SK-N-SH treated with all-trans-retinoic acid at 6 μM for 48 hours (cell line): Measurements from ENCODE around the gene PHYHD1.

Experiments used
- ARNTL ChIP-seq: fragments of 450-650 bp; formaldehyde crosslinking; IDR thresholded peaks from 2 replicates; pipeline ENCODE4 v1.5.0; 2020; ENCODE audit warnings: low read depth, mild to moderate bottlenecking, moderate library complexity, borderline replicate concordance
- BACH2 ChIP-seq: fragments of 250-450 bp; sonication (Bioruptor Pico); IDR thresholded peaks from 2 replicates; pipeline ENCODE4 v1.9.0; 2021; ENCODE audit warnings: mild to moderate bottlenecking, borderline replicate concordance
- CSDC2 ChIP-seq: fragments of 250-450 bp; sonication (Bioruptor Pico); IDR thresholded peaks from 2 replicates; pipeline ENCODE4 v1.5.0; 2020; ENCODE audit warnings: mild to moderate bottlenecking, moderate library complexity
- GLIS3 ChIP-seq: fragments of 250-450 bp; sonication (Bioruptor Pico); IDR thresholded peaks from 2 replicates; pipeline ENCODE4 v1.5.0; 2020; ENCODE audit warnings: mild to moderate bottlenecking, moderate library complexity
- OSR1 ChIP-seq: fragments of 250-450 bp; sonication (Bioruptor Pico); IDR thresholded peaks from 2 replicates; pipeline ENCODE4 v1.8.0; 2022; ENCODE audit warnings: moderate library complexity, mild to moderate bottlenecking, inconsistent platforms
- PPARA ChIP-seq: fragments of 250-450 bp; sonication (Bioruptor Pico); IDR thresholded peaks from 2 replicates; pipeline ENCODE4 v1.5.0; 2020; ENCODE audit warnings: mild to moderate bottlenecking, borderline replicate concordance
- RARB ChIP-seq: fragments of 250-450 bp; sonication (Bioruptor Pico); IDR thresholded peaks from 2 replicates; pipeline ENCODE4 v1.8.0; 2021; ENCODE audit warnings: mild to moderate bottlenecking, moderate library complexity
- SNAI2 ChIP-seq: fragments of 250-450 bp; sonication (Bioruptor Pico); IDR thresholded peaks from 2 replicates; pipeline ENCODE4 v1.5.0; 2020; ENCODE audit warnings: mild to moderate bottlenecking, moderate library complexity
- TOX ChIP-seq: fragments of 250-450 bp; sonication (Bioruptor Pico); IDR thresholded peaks from 2 replicates; pipeline ENCODE4 v1.8.0; 2021; ENCODE audit warnings: mild to moderate bottlenecking, moderate library complexity, borderline replicate concordance
- TSHZ2 ChIP-seq: fragments of 250-450 bp; sonication (Bioruptor Pico); IDR thresholded peaks from 2 replicates; pipeline ENCODE4 v1.5.0; 2020; ENCODE audit warnings: mild to moderate bottlenecking, moderate library complexity
- ZFP3 ChIP-seq: fragments of 250-450 bp; sonication (Bioruptor Pico); IDR thresholded peaks from 2 replicates; pipeline ENCODE4 v1.5.0; 2020; ENCODE audit warnings: mild to moderate bottlenecking, moderate library complexity
- ZFP30 ChIP-seq: fragments of 450-650 bp; formaldehyde crosslinking; IDR thresholded peaks from 2 replicates; pipeline ENCODE4 v1.5.0; 2022; ENCODE audit warnings: mild to moderate bottlenecking, moderate library complexity
- TF ChIP-seq, protein P1 (sequence below): fragments of 250-450 bp; sonication (Bioruptor Pico); IDR thresholded peaks from 2 replicates; pipeline ENCODE4 v1.5.1; 2021; ENCODE audit warnings: mild to moderate bottlenecking, moderate library complexity
- TF ChIP-seq, protein P2 (sequence below): fragments of 250-450 bp; sonication (Bioruptor Pico); IDR thresholded peaks from 2 replicates; pipeline ENCODE4 v1.8.0; 2020; ENCODE audit warnings: mild to moderate bottlenecking, moderate library complexity, borderline replicate concordance

DNA sequence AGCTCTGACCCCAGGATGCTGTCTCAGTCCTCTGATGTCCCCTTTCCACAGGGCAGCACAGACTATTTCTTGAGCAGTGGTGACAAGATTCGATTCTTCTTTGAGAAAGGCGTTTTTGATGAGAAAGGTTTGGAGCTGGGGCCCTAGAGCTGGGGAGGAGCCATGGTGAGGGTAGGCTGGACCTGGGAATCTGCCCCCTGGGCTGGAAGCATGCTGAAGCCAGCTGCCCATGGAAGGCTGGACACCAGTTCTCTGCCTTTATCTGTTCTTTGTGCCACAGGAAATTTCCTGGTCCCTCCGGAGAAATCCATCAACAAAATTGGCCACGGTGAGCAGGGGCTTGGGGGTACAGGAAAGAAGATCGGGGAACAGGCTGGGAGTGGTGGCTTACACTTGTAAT is 12.9 kb downstream of the PHYHD1 start:
- no peak for TF ChIP-seq TOX (CRISPR knock-in tag)
- TF ChIP-seq CSDC2 = no peak
- no peak for TF ChIP-seq RARB
- TF ChIP-seq ZFP3 (CRISPR knock-in tag) = no peak
- no peak for TF ChIP-seq TSHZ2
- TF ChIP-seq GLIS3 (CRISPR knock-in tag) = no peak
- TF ChIP-seq ZFP30 = no peak
- TF ChIP-seq BACH2 (CRISPR knock-in tag) = no peak
- TF ChIP-seq PPARA (CRISPR knock-in tag) = no peak
- TF ChIP-seq SNAI2 = no peak
- TF ChIP-seq OSR1 (CRISPR knock-in tag) = no peak
- TF ChIP-seq, protein P1, sequence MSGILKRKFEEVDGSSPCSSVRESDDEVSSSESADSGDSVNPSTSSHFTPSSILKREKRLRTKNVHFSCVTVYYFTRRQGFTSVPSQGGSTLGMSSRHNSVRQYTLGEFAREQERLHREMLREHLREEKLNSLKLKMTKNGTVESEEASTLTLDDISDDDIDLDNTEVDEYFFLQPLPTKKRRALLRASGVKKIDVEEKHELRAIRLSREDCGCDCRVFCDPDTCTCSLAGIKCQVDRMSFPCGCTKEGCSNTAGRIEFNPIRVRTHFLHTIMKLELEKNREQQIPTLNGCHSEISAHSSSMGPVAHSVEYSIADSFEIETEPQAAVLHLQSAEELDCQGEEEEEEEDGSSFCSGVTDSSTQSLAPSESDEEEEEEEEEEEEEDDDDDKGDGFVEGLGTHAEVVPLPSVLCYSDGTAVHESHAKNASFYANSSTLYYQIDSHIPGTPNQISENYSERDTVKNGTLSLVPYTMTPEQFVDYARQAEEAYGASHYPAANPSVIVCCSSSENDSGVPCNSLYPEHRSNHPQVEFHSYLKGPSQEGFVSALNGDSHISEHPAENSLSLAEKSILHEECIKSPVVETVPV = no peak
- TF ChIP-seq, protein P2, sequence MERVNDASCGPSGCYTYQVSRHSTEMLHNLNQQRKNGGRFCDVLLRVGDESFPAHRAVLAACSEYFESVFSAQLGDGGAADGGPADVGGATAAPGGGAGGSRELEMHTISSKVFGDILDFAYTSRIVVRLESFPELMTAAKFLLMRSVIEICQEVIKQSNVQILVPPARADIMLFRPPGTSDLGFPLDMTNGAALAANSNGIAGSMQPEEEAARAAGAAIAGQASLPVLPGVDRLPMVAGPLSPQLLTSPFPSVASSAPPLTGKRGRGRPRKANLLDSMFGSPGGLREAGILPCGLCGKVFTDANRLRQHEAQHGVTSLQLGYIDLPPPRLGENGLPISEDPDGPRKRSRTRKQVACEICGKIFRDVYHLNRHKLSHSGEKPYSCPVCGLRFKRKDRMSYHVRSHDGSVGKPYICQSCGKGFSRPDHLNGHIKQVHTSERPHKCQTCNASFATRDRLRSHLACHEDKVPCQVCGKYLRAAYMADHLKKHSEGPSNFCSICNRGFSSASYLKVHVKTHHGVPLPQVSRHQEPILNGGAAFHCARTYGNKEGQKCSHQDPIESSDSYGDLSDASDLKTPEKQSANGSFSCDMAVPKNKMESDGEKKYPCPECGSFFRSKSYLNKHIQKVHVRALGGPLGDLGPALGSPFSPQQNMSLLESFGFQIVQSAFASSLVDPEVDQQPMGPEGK (CRISPR knock-in tag) = no peak
- TF ChIP-seq ARNTL (CRISPR knock-in tag) = no peak
